Endodermal cell (in vitro differentiated cells): Measurements from ENCODE around the gene DTX3. TPM values are rescaled to one million over a fixed set of nuclear protein-coding genes. Genes with fewer than 3 reads are reported as not detected.
"Not testable (repeated sequence)": the region's sequence is repeated elsewhere in the genome, so short reads cannot be mapped to it uniquely, and the experiment has no call there.

Experiments used
- DNase-seq: peaks from one replicate; pipeline ENCODE4 v3.0.0-alpha.2; 2017
- H3K27ac ChIP-seq: 2 replicates; pipeline ENCODE4 v1.5.1; 2013; ENCODE audit warnings: mild to moderate bottlenecking, low read depth, low read length, moderate library complexity
- H3K27me3 ChIP-seq: 2 replicates; pipeline ENCODE4 v1.6.1; 2013; ENCODE audit warnings: mild to moderate bottlenecking, low read length, moderate library complexity; ENCODE audit not compliant: insufficient read depth, control insufficient read depth, poor library complexity, severe bottlenecking
- H3K36me3 ChIP-seq: 2 replicates; pipeline ENCODE4 v1.7.0; 2013; ENCODE audit warnings: mild to moderate bottlenecking, low read length, moderate library complexity; ENCODE audit not compliant: control insufficient read depth, insufficient read depth
- H3K4me1 ChIP-seq: one replicate; pipeline ENCODE4 v1.7.0; 2013; ENCODE audit warnings: low read length; ENCODE audit not compliant: control insufficient read depth, insufficient read depth
- H3K4me3 ChIP-seq: 2 replicates; pipeline ENCODE4 v1.5.1; 2013; ENCODE audit warnings: mild to moderate bottlenecking, low read length, moderate library complexity
- H3K9ac ChIP-seq: 2 replicates; pipeline ENCODE4 v1.6.1; 2013; ENCODE audit warnings: mild to moderate bottlenecking, low read length, moderate library complexity; ENCODE audit not compliant: poor library complexity, severe bottlenecking; ENCODE audit errors: extremely low read depth
- H3K9me3 ChIP-seq: 2 replicates; pipeline ENCODE4 v1.6.1; 2013; ENCODE audit warnings: mild to moderate bottlenecking, low read length, moderate library complexity; ENCODE audit not compliant: control insufficient read depth
- H3K27ac Mint-ChIP-seq: 2 replicates; pipeline ENCODE4 v1.8.0; 2020; ENCODE audit warnings: mixed read lengths
- H3K27me3 Mint-ChIP-seq: 2 replicates; pipeline ENCODE4 v1.8.0; 2021; ENCODE audit warnings: mild to moderate bottlenecking, mixed read lengths; ENCODE audit not compliant: insufficient read depth
- H3K36me3 Mint-ChIP-seq: 2 replicates; pipeline ENCODE4 v1.8.0; 2020; ENCODE audit warnings: low read depth, mixed read lengths
- H3K4me1 Mint-ChIP-seq: 2 replicates; pipeline ENCODE4 v1.8.0; 2020; ENCODE audit warnings: mixed read lengths
- H3K4me3 Mint-ChIP-seq: 2 replicates; pipeline ENCODE4 v1.8.0; 2020; ENCODE audit warnings: mild to moderate bottlenecking, moderate library complexity, mixed read lengths
- H3K9me3 Mint-ChIP-seq: 2 replicates; pipeline ENCODE4 v1.8.0; 2020; ENCODE audit warnings: mild to moderate bottlenecking, mixed read lengths
- WGBS, 2 experiments: methylation state at CpG; one replicate each; pipeline versions ENCODE4 v1.1.5 to v1.1.7; 2013; ENCODE audit warnings: missing lambda C conversion rate in 2 of 2, mixed read lengths in 1 of 2; ENCODE audit not compliant: insufficient coverage in 1 of 2, insufficient read length in 1 of 2; 5-methylcytosine and 5-hydroxymethylcytosine counted together
- total RNA-seq, 2 donors: library from RNA; stranded (reverse); fragmentation: NEBNext Ultra II Directional in 1 of 2; extraction: Animal tissue kit (Norgen Biotek cat#: 25700) in 1 of 2; gene quantifications; 2 replicates in 1 of 2; 3 replicates in 1 of 2; pipeline ENCODE4 v1.2.1, GENCODE V29; 2021
- TF ChIP-seq, protein P1 (sequence below): fragments of 200-600 bp; sonication (generic); conservative IDR thresholded peaks from 2 replicates; pipeline ENCODE4 v1.5.0; 2021; ENCODE audit warnings: antibody characterized with exemption, mild to moderate bottlenecking

Gene DTX3
- total RNA-seq, 2 donors from 2014 or later, result 59.6 to 62.6 TPM

DNA sequence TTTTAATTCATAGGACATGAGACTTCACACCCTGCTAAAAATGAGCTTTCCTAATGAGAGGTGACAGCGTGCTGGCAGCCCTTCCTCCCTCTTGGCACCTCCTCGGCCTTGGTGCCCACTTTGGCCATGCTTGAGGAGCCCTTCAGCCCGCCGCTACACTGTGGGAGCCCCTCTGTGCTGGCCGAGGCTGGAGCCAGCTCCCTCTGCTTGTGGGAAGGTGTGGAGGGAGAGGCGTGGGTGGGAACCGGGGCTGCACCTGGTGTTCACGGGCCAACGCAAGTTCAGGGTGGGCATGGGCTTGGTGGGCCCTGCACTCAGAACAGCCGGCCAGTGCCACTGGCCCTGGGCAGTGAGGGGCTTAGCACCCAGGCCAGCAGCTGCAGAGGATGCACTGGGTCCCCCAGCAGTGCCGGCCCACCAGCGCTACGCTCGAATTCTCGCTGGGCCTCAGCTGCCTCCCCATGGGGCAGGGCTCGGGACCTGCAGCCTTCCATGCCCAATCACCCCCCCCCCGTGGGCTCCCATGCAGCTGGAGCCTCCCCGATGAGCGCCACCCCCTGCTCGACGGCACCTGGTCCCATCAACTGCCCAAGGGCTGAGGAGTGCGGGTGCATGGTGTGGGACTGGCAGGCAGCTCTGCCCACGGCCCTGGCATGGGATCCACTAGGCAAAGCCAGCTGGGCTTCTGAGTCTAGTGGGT is 51.1 kb downstream of the DTX3 start:
- Mint-ChIP-seq H3K4me1 (no peaks in the 10 kb centered on the region), H3K27me3 (peaks cover 25% of the 10 kb centered on the region), H3K36me3 (no peaks in the 10 kb centered on the region), H3K4me3 (no peak overlapping the region), H3K9me3 (peaks cover 68% of the 10 kb centered on the region), H3K27ac (no peak overlapping the region)
- Histone ChIP-seq H3K27me3 (no peaks in the 10 kb centered on the region), H3K9me3 (peaks cover 40% of the 10 kb centered on the region), H3K27ac (no peak overlapping the region), H3K4me3 (no peak overlapping the region), H3K9ac (no peak overlapping the region), H3K36me3 (no peaks in the 10 kb centered on the region), H3K4me1 (no peaks in the 10 kb centered on the region)
- TF ChIP-seq, protein P1, sequence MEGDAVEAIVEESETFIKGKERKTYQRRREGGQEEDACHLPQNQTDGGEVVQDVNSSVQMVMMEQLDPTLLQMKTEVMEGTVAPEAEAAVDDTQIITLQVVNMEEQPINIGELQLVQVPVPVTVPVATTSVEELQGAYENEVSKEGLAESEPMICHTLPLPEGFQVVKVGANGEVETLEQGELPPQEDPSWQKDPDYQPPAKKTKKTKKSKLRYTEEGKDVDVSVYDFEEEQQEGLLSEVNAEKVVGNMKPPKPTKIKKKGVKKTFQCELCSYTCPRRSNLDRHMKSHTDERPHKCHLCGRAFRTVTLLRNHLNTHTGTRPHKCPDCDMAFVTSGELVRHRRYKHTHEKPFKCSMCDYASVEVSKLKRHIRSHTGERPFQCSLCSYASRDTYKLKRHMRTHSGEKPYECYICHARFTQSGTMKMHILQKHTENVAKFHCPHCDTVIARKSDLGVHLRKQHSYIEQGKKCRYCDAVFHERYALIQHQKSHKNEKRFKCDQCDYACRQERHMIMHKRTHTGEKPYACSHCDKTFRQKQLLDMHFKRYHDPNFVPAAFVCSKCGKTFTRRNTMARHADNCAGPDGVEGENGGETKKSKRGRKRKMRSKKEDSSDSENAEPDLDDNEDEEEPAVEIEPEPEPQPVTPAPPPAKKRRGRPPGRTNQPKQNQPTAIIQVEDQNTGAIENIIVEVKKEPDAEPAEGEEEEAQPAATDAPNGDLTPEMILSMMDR, result no peak
- WGBS, 2 experiments, result 81 to 90% methylated on average over 2 to 23 of the region's 23 CpGs
- DNase-seq, result no peak

DNA sequence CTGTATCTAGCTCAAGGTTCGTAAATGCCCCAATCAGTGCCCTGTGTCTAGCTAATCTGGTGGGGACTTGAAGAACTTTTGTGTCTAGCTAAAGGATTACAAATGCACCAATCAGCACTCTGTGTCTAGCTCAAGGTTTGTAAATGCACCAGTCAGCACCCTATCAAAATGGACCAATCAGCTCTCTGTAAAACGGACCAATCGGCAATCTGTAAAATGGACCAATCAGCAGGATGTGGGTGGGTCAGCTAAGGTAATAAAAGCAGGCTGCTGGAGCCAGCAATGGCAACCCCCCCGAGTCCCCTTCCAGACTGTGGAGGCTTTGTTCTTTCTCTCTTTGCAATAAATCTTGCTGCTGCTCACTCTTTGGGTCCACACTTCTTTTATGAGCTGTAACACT is 51.8 kb downstream of the DTX3 start:
- H3K4me3 ChIP-seq, H3K4me1 Mint-ChIP-seq, H3K9ac ChIP-seq, H3K27me3 ChIP-seq, H3K4me3 Mint-ChIP-seq, H3K27ac ChIP-seq, H3K4me1 ChIP-seq, DNase-seq, H3K36me3 ChIP-seq, H3K36me3 Mint-ChIP-seq, H3K27ac Mint-ChIP-seq: not testable (repeated sequence)
- H3K9me3 ChIP-seq, result peaks cover 47% of the 10 kb centered on the region
- WGBS, 2 experiments, result 81 to 85% methylated on average over 4 of the region's 4 CpGs
- Mint-ChIP-seq H3K9me3 (peaks cover 72% of the 10 kb centered on the region), H3K27me3 (peaks cover 25% of the 10 kb centered on the region)

DNA sequence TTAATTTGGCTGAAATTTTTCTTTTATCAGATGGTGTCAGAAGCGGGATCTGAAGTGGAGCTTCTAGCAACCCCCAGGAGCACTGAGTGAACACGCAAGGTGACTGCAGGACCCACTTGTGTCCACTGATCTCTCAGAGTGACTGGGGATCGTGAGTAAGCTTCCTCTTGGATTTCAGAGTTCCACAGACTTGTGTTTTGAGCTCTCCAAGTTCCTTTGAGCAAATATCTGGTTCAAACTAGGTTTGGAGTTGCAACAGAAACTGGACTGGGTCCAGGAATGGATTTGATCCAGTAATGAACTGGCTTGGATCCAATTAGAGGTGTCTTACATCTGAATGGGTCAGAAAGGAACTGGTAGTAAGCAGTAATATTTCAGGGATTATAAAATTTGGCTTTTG is 53.1 kb downstream of the DTX3 start:
- Histone ChIP-seq H3K36me3 (no peaks in the 10 kb centered on the region), H3K9ac (no peak overlapping the region), H3K27ac (no peak overlapping the region), H3K9me3 (peaks cover 55% of the 10 kb centered on the region), H3K27me3 (no peaks in the 10 kb centered on the region), H3K4me1 (no peaks in the 10 kb centered on the region), H3K4me3 (no peak overlapping the region)
- Mint-ChIP-seq H3K27ac (no peak overlapping the region), H3K4me3 (no peak overlapping the region), H3K36me3 (no peaks in the 10 kb centered on the region), H3K27me3 (peaks cover 26% of the 10 kb centered on the region), H3K4me1 (no peaks in the 10 kb centered on the region), H3K9me3 (peaks cover 78% of the 10 kb centered on the region)
- 44 to 62% methylated on average over 3 of the region's 3 CpGs for WGBS, 2 experiments
- TF ChIP-seq, protein P1, result no peak
- no peak for DNase-seq

DNA sequence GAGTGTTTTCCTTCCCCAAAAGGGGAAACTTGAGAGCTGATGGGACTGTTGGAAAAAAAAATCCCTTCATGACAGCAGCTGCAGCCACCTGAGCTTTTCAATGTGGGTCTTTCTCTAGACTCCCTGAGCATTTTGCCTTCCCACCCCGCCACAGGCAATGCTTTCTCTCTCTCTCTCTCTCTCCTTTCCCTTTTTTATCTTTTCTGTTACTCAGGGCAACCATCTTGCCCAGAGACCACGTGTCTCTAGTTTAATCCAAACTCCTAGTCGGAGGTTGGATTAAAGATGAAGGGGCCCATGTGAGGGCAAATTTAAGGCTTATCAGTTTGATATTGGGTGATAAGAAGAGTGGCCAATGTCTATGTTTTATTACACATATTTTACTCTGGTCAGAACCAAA is 54.3 kb downstream of the DTX3 start:
- no peaks in the 10 kb centered on the region for H3K4me1 ChIP-seq
- WGBS, 2 experiments, result 71 to 100% methylated on average over 1 to 3 of the region's 3 CpGs
- no peaks in the 10 kb centered on the region for H3K4me1 Mint-ChIP-seq
- H3K4me3 Mint-ChIP-seq, result no peak overlapping the region
- peaks cover 29% of the 10 kb centered on the region for H3K27me3 Mint-ChIP-seq
- H3K36me3 Mint-ChIP-seq, result no peaks in the 10 kb centered on the region
- no peak for DNase-seq
- H3K36me3 ChIP-seq, result no peaks in the 10 kb centered on the region
- TF ChIP-seq, protein P1, result no peak
- H3K27me3 ChIP-seq, result no peaks in the 10 kb centered on the region
- H3K9me3 ChIP-seq, result peaks cover 58% of the 10 kb centered on the region
- no peak overlapping the region for H3K4me3 ChIP-seq
- H3K9ac ChIP-seq, result no peak overlapping the region
- H3K9me3 Mint-ChIP-seq, result peaks cover 82% of the 10 kb centered on the region
- H3K27ac Mint-ChIP-seq, result no peak overlapping the region
- no peak overlapping the region for H3K27ac ChIP-seq
